SK-N-MC (cell line): Measurements from ENCODE around the gene CABP2.

Experiments used
- DNase-seq: peaks from one replicate; pipeline ENCODE4 v3.0.0-alpha.2; 2011; ENCODE audit warnings: low read depth, low spot score
- H3K27ac ChIP-seq: fragments of 200-600 bp; sonication (generic); 2 replicates; pipeline ENCODE4 v1.5.1; 2016; ENCODE audit warnings: mixed run types
- H3K36me3 ChIP-seq: fragments of 200-600 bp; sonication (generic); 2 replicates; pipeline ENCODE4 v1.6.1; 2017; ENCODE audit warnings: antibody characterized with exemption, low read length, mixed read lengths; ENCODE audit not compliant: insufficient read depth
- H3K4me3 ChIP-seq: fragments of 200-600 bp; sonication (generic); 2 replicates; pipeline ENCODE4 v1.5.1; 2016
- H3K9ac ChIP-seq: fragments of 200-600 bp; sonication (generic); 2 replicates; pipeline ENCODE4 v1.8.0; 2017; ENCODE audit warnings: mixed run types, mixed read lengths; ENCODE audit not compliant: insufficient read length
- H3K9me3 ChIP-seq: fragments of 200-600 bp; sonication (generic); 2 replicates; pipeline ENCODE4 v1.6.1; 2017; ENCODE audit warnings: low read depth, mild to moderate bottlenecking, antibody characterized with exemption, low read length, moderate library complexity, mixed read lengths
- EZH2 ChIP-seq: fragments of 200-600 bp; sonication (generic); IDR thresholded peaks from one replicate; pipeline ENCODE4 v1.6.1; 2017; ENCODE audit warnings: antibody characterized with exemption
- FOXP2 ChIP-seq: optimal IDR thresholded peaks from 2 replicates; pipeline ENCODE3; 2011; ENCODE audit warnings: mild to moderate bottlenecking, moderate library complexity; ENCODE audit not compliant: insufficient read depth; ENCODE audit errors: extremely low read length, control extremely low read depth
- POLR2AphosphoS5 ChIP-seq: IDR thresholded peaks from 2 replicates; pipeline ENCODE4 v1.6.1; 2012; ENCODE audit warnings: mild to moderate bottlenecking, low read depth, low read length, borderline replicate concordance

The CABP2 gene

DNA sequence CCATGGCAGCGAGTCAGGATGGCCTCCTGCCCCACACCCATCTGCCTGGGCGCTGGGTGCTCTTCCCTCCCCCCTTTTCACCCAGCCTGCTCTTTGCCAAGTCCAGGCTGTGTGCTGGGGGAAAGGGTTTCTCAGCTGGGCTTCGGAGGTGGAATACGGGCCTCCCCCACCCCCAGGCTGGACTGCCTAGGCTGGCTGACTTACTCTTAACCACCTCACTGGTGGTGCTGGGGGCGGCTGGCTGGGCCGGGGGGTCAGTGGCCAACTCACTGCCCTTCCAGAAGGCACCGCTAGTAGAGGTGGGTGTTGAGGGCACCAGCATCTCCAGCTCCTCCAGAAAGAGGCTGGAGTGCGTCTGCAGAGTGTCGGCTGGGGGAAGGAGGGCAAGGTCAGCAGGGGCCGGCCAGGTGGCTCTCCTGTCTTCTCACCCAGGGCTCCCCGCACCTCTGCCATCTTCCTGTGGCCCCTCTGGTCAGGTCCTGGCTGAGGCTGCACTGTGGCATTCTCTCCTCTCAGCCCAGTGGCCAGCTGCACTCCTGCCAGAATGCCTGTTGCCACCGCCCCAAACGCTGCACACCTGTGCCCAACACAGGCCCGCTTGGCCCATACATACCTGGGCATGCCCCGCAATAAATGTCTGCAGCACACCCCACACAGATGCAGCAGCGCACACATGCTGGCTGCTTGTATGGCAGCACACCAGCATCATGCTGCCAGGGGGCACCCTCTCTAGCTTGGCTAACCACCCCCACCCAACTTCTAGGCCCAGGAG, 27.8 kb downstream of the CABP2 start:
- no peak overlapping the region for H3K4me3 ChIP-seq
- DNase-seq: no peak
- TF ChIP-seq POLR2AphosphoS5 (no peak), EZH2 (no peak), FOXP2 (no peak)
- H3K36me3 ChIP-seq: peaks cover 3% of the 10 kb centered on the region; the same call in 1 of the 2 replicates
- H3K27ac ChIP-seq: no peak overlapping the region
- H3K9ac ChIP-seq: no peak overlapping the region
- H3K9me3 ChIP-seq: no peaks in the 10 kb centered on the region

DNA sequence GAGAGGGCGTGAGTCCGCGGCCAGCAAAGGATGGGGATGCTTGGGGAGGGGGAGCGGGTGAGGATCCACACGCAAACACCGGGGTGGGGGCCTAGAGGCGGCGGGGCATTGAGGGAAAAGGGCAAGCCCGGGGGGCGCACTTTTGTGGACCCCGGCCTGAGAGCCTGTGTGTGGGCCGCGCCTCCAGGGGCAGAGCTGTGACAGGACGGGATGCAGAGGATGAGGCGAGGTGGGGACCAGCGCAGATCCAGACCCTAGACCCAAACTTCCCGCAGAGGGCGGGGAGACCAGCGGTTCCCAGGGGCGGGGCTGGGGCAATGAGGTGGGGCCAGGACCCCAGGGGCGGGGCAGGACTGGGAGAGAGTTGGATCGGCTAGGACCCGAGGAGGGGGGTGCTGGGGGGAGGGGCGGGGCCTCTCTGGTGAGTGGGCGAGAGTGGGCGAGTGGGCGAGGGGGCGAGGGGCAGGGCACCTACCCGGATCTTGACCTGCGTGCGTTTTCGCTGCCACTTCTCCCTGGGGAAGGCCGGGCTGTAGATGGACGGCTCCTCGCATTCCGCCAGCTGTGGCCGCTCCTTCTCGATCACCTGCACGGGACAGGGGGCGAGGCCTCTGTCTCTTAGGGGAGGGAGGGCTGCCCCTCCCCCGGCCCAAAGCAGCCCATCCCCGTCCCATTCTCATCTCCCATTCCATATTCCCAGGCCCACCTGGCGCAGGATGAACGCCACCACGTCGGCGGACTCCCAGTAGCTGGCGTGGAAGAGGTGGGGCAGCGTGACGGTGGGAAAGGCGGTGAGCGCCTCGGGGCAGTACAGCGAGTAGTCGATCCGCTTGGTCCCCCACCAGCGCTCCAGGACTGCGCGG, 28.6 kb downstream of the CABP2 start:
- H3K4me3 ChIP-seq: no peak overlapping the region
- no peaks in the 10 kb centered on the region for H3K9me3 ChIP-seq
- H3K9ac ChIP-seq: no peak overlapping the region
- DNase-seq: no peak
- no peak overlapping the region for H3K27ac ChIP-seq
- no peak for TF ChIP-seq POLR2AphosphoS5
- no peak for TF ChIP-seq EZH2
- TF ChIP-seq FOXP2: no peak
- peaks cover 7% of the 10 kb centered on the region; the same call in 1 of the 2 replicates for H3K36me3 ChIP-seq

DNA sequence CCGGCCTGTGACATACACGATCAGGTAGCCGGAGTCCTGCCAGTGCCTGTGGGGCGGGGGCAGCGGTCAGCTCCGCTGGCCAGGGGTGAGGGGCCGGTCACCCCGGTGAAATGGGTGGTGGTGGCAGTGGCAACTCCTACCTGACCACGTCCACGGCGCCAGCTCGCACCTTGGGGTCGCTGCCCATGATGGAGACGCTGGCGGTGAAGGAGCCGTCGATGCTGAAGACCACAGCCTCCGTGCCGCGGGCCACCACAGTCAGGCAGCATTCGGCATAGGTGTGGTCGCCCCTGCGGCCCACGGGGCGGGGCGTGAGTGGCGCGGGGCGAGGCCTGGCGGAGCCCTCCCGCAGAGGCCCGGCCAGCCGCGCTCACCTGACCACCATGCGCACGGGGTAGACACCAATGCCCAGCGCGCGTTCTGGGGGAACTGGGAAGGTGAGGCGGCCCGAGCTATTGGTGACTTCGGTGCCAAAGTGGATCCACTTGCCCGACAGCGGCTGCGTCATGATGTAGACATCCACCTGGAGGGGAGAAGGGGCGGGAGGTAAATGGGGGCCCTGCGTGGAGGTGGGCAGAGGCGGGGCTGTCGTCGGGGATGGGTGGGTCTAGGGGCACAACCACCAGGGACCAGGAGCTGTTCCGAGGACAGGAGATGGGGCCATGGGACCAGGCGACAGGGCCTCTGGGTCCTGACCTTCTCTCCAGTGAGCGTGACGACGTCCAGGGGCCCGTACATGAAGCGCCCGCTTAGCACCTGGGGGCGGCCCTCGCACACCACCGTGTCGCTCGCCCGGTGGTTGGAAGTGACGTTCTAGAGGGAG, 29.5 kb downstream of the CABP2 start:
- H3K4me3 ChIP-seq: no peak overlapping the region
- H3K9ac ChIP-seq: no peak overlapping the region
- H3K36me3 ChIP-seq: peaks cover 7% of the 10 kb centered on the region; the same call in 1 of the 2 replicates
- H3K27ac ChIP-seq: no peak overlapping the region
- H3K9me3 ChIP-seq: no peaks in the 10 kb centered on the region
- no peak for TF ChIP-seq EZH2
- DNase-seq: no peak

DNA sequence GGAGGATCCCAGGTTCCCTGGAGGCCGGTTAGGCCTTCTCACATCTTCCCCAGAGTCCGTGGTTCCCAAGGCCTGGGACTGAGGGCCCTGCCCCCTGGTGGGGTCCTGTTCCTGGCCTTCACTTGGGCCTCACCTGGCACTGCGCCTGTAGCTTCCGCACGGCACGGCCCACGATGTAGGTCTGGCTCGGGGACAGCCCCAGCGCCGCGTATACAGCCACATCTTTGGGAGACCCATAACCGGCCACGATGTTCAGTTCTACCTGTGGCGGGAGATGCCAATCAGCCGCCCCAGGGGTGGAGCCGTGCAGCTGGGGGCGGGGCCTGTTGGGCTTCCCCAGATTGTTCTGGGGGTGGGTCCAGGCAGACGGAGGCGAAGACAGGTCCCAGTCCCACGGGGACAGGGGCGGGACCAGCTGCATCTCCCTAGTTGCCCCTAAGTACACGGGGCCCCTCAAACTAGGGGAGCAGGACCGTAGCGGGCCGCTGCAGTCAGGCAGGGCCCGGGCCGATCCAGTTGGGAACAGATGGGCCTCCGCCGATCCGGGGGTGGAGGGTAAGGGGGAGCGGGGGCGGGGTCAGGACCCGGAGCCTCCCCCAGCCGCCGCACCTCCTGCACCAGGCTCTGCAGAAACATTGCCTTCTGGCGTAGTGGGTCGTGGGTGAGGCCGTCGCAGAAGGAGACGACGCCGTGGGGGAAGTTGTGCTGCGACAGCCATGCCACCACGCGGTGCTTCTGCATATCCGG, 30.3 kb downstream of the CABP2 start:
- Histone ChIP-seq H3K9me3 (no peaks in the 10 kb centered on the region), H3K4me3 (no peak overlapping the region), H3K9ac (no peak overlapping the region), H3K36me3 (peaks cover 7% of the 10 kb centered on the region; the same call in 1 of the 2 replicates), H3K27ac (no peak overlapping the region)
- no peak for DNase-seq
- no peak for TF ChIP-seq EZH2
- no peak for TF ChIP-seq POLR2AphosphoS5
- no peak for TF ChIP-seq FOXP2

DNA sequence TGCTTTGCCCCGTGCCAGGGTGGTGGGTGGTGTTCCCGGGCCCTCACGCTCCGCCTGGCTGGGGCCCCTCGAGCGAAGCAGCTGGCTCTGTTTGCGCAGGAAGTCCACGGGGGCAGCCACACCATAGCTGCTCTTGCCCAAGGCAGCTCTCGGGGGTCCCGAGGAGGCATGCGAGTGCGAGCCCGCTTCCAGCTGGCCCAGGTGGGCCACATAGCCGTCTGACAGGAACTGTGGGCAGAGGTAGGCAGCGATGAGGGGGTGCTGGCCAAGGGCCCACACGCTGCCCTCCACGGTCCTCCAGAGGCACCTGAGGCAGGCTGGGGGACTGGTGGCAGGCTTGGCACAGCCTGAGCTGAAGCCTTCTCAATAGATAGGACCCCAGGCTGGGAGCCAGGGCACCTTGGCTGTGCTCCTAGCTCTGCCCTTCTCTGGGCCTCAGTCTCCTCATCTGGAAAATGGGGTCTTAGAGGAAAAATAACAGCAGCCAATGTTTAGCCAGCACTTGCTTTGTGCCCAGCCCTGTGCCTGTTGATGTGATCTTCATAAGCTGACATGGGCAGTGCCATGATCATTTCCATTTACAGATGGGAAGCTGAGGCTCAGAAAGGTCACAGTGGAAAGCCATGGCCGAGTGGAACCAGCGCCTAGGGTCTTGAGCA, 31.0 kb downstream of the CABP2 start:
- no peak for TF ChIP-seq EZH2
- no peak for TF ChIP-seq FOXP2
- TF ChIP-seq POLR2AphosphoS5: no peak
- no peak overlapping the region for H3K27ac ChIP-seq
- no peak overlapping the region for H3K9ac ChIP-seq
- no peak overlapping the region for H3K4me3 ChIP-seq
- no peak for DNase-seq
- H3K9me3 ChIP-seq: no peaks in the 10 kb centered on the region
- H3K36me3 ChIP-seq: peaks cover 9% of the 10 kb centered on the region; the same call in 1 of the 2 replicates

DNA sequence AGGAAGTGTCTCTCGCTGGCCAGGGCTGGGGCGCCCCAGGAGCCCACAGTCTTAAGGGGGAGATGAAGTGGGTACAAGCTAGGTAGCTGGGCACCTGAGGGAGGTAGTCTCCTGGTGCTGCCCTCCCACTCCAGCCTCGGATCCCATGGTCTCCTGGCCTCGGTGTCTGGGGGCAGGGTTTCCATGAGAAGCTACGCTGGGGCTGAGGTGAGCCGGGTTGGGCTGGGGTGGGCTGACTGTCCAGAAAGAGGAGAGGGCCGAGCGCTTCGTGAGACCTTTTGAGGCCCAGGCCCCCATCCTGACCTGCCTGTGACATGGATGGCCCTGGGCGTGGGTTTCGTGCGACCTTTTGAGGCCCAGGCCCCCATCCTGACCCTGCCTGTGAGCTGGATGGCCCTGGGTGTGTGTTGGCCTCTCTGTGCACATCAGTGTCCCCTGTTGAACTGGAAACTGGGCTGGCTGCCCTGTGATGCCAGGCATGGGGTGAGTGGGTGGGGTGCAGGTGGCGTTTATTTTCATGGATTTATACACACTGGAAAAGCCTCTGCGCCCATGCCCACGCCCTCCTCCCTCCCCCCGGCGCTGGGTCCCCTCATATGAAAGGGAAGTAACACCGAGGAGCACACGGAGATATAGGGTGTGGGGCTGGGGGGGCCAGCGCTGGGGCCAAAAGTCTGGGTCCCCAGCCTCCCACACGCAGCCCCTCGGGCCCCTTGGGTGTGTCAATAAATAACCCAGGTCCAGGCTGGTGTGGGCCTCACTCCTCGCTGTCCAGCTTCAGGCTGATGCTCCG, 31.8 kb downstream of the CABP2 start:
- no peak overlapping the region for H3K27ac ChIP-seq
- H3K4me3 ChIP-seq: no peak overlapping the region
- no peak for TF ChIP-seq POLR2AphosphoS5
- H3K9ac ChIP-seq: no peak overlapping the region
- no peaks in the 10 kb centered on the region for H3K9me3 ChIP-seq
- peaks cover 9% of the 10 kb centered on the region; the same call in 1 of the 2 replicates for H3K36me3 ChIP-seq
- DNase-seq: no peak

DNA sequence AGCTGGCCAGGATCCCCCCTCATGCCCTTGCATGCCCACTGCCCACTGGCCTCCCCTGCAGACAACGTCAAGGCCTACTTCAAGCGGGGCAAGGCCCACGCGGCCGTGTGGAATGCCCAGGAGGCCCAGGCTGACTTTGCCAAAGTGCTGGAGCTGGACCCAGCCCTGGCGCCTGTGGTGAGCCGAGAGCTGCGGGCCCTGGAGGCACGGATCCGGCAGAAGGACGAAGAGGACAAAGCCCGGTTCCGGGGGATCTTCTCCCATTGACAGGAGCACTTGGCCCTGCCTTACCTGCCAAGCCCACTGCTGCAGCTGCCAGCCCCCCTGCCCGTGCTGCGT, 32.5 kb downstream of the CABP2 start:
- DNase-seq: no peak
- Histone ChIP-seq H3K36me3 (peaks cover 9% of the 10 kb centered on the region; the same call in 1 of the 2 replicates), H3K4me3 (no peak overlapping the region), H3K9ac (no peak overlapping the region), H3K27ac (no peak overlapping the region), H3K9me3 (no peaks in the 10 kb centered on the region)
- TF ChIP-seq FOXP2 (no peak), POLR2AphosphoS5 (no peak), EZH2 (no peak)
